ENCODE data around the gene SLC4A1.

SLC4A1 gene

DNA sequence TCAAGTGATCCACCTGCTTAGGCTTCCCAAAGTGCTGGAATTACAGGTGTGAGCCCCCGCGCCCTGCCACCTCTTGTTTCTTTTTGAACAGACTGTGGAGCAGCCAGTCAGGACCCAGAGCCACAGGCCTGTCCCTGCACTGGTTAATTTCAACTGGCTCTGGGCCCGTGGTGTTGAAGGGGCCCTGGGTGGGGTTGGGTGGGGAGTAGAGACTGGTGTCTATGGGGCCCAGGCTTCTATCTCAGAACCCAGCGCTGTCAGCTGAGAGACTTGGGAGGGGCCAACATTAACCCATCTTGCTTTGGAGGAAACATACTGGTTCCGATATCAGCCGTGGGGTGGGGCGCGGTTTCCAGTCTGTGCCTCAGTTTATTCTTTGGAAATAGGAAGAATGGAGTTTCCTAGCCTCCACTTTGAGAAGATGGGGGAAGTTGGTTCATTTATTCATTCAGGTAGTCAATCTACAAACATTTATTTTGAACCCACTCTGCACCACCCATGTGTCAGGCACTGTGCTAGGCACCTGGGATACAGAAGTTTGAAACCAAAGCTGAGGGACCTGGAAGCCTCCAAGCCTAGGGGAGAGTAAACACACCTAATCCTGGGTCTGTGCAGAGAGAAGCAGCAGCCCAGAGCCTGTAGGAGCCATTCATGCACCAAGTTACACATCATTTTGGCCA lies 15.5 kb upstream of the SLC4A1 start:
- DNase-seq: no peak

DNA sequence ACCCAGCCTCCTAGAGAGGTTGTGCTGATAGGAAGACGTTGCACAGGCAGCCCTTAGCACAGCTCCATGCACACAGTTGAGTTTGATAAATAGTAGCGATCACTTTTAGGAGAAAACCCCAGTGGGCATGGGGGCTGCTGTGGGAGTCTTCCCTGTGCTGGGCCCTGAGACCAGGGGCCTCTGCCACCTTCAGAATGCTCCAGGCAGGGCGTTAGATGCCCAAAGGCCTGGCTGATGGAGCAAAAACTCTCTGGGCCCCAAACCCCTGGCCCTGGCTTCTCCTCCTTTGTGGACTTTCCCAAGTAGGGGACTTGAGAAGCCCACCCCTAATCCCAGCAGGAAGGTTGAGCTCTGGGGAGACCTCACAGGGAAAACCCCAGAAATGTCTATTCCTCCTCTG lies 14.3 kb upstream of the SLC4A1 start:
- DNase-seq: no peak

DNA sequence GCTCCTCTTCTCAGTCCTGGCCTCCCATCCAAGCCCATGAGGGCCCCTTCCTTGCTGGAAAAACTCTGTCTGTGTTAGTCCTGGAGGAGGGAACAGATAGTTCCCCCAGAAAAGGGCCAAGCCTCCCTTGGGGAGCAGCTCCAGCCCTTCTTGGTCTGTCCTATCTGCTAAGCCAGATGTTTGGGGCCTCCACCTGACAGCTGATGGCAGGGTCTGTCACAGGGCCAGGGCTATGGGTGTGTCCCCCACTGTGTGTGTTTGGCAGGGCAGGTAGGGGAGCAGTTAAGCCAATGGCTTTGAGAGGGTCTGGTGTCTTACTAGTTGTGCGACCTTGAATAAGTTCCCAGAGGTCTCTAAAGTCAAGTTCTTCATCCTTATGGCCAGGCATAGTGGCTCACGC lies 13.6 kb upstream of the SLC4A1 start:
- DNase-seq: no peak

- DNase-seq: no peak
Measured at GRCh38 chr17:44280392-44280937, 12.5 kb upstream of the SLC4A1 start.

GRCh38 chr17:44279666-44280391 lies 11.9 kb upstream of the SLC4A1 start:
- DNase-seq: no peak

GRCh38 chr17:44279346-44279665 lies 11.4 kb upstream of the SLC4A1 start:
- DNase-seq: no peak

DNA sequence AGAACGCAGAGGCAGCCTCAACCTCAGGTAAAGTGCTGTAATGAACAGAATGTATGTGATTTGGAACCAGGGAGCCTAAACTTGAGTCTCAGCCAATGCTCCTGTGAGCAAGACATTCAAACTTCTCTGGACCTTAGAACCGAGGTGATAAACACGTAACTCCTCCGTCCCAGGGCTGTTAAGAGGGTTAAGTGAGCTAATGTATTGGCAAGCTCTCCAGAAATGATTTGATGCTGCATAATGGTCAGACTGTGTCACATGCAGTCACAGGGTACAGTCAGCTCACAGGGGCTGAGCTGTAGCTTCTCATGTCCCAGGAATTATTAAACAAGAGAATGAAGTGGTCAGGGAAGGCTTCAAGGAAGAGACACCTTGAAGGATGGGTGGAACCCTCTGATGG lies 10.0 kb upstream of the SLC4A1 start:
- no peak for DNase-seq

GRCh38 chr17:44273607-44274006 lies 5.7 kb upstream of the SLC4A1 start:
- no peak for DNase-seq

- DNase-seq: no peak
Measured at GRCh38 chr17:44272954-44273353, 5.0 kb upstream of the SLC4A1 start.

GRCh38 chr17:44272321-44272951 lies 4.5 kb upstream of the SLC4A1 start:
- no peak for DNase-seq

DNA sequence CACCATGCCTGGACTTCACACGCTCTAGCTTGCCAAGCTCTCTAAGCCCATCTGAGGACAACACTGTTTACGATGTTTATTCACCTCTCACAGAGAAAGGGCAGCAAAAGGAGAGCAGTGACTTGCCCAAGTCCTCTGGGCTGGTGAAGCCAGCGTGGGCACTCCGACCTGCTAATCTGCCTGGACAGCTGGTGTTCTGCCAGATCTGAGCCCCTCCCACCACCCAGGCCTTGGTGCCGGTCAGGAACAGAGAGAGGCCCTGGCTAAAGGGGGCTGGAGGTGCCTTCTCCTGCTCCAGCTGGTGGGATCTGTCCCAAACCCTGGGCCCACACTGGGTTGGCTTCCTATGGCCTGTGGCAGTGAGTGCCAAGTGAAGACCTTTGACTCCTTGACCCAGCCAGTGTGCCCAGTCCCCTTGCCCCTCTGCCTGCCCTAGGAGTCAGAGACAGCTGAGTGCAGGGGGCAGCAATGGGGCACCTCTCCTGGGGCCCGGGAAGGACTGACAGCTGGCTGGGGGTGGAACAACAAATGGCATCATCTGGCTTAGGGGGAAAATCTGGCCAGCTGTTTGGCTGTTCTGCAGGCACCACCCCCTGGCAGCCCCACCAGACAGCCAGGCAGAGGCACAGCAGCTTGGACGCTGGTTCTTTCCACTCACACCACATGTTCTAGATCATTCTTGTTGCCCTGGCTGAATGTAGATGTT lies 1.8 kb upstream of the SLC4A1 start:
- DNase-seq: no peak

GRCh38 chr17:44268709-44269534 lies 987 bp upstream of the SLC4A1 start:
- no peak for DNase-seq

GRCh38 chr17:44267165-44267455 lies 825 bp downstream of the SLC4A1 start:
- DNase-seq: no peak

GRCh38 chr17:44266402-44267164 lies 1.4 kb downstream of the SLC4A1 start:
- DNase-seq: no peak

GRCh38 chr17:44263345-44263902 lies 4.5 kb downstream of the SLC4A1 start:
- no peak for DNase-seq

DNA sequence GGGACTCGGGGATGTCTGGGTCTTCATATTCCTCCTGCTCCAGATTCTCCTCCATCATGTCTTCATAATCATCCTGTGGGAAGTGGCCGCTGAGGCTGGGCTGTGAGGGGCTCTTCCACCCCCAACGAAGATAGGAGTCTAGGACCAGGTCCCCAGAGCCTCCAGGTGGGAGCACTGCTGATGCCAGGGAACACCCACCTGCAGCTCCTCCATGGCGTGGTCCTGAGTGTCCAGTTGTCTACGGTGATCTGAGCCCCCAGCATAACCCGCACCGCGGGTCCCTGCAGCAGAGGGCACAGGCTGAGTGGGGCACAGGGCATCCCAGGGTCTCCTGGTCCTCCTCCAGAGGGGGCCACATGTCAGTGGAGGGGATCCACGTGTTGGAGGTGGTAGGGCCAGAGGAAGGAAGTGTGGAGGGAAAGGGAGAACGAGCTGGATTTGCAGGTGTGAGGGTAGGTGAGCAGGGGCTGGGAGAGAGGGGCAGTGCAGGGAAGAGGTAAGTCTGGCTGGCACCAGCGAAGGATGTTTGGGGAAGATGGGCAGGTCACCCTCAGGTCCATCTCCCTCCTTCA lies 5.2 kb downstream of the SLC4A1 start:
- DNase-seq: no peak

- DNase-seq: no peak
Measured at GRCh38 chr17:44260296-44260695, 7.6 kb downstream of the SLC4A1 start.

- DNase-seq: no peak
Measured at GRCh38 chr17:44258811-44259351, 9.1 kb downstream of the SLC4A1 start.

- DNase-seq: no peak
Measured at GRCh38 chr17:44257815-44258760, 9.8 kb downstream of the SLC4A1 start.

DNA sequence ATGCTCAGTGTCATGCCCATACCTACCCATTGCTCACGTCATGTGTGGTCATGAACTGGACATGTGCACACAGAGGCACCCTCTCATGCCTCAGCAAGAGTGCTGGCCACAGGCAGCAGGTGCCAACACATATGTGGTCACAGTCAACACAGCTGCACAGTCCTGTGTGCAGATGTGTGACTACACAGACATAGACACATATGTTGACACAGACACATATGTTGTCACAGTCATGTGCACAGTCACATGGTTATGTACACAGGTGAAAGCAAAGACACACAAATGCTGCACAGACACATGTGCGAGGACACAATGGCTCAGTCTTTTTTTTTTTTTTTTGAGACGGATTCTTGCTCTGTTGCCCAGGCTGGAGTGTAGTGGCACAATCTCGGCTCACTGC lies 11.3 kb downstream of the SLC4A1 start:
- no peak for DNase-seq

Data from NCI-H510A treated with DMSO at 0.1 percent for 48 hours (cell line).